ENCODE data around the gene SNRNP200.

- no peak for TF ChIP-seq POLR2AphosphoS5 (IDR thresholded peaks at IDR 0.05)
- no peak for TF ChIP-seq CTCF (IDR thresholded peaks at IDR 0.05)
- no peak for TF ChIP-seq POLR2A (IDR thresholded peaks at IDR 0.05)
Observed at GRCh38 chr2:96245609-96246390, 59.5 kb downstream of the SNRNP200 start.
